Measurements from ENCODE around the gene HSD11B2.

DNA sequence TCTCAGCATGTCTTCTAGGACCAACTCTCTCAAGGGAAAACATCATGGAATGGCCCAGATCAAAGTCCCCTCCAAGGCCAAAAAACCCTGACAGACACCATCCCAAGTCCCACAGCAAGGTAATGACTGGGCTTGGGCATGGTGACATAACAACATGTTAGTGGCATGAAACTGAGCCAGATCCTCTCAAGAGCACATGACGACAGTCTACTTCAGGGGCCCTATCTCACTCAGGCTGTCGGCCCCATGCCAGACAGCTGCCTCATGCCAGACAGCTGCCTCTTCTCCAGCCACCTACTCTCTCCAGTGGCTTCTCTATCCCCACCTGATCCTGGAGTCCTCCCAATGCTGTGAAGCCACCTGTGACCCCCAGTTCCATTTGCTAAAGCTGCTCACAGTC, 18.4 kb downstream of the HSD11B2 start:
- TF ChIP-seq YY1 (IDR thresholded peaks at IDR 0.05; ENCODE audit: insufficient read depth, insufficient read length) (no peak), SUZ12 (IDR thresholded peaks at IDR 0.05; ENCODE audit: extremely low read depth, insufficient read depth, insufficient read length) (no peak), ZNF274 (IDR thresholded peaks at IDR 0.05; ENCODE audit: low read depth, low read length) (no peak)

All from NT2/D1 (cell line).